H9 (cell line): Measurements from ENCODE around the gene KIF5C. TPM values are rescaled to one million over a fixed set of nuclear protein-coding genes. Genes with fewer than 3 reads are reported as not detected.
A peak's percentile ranks its signal among the peaks of the same experiment; 100 is the strongest.

ENCODE experiments used
- DNase-seq: peaks from one replicate; pipeline ENCODE4 v3.0.0-alpha.2; 2017
- H2AFZ ChIP-seq: one replicate; pipeline ENCODE4 v1.6.1; 2013; ENCODE audit warnings: mild to moderate bottlenecking, low read length, control low read depth, moderate library complexity
- H2AK5ac ChIP-seq: 2 replicates; pipeline ENCODE4 v1.6.1; 2013; ENCODE audit warnings: low read length, control low read depth, mixed read lengths; ENCODE audit not compliant: insufficient read length
- H2BK120ac ChIP-seq: one replicate; pipeline ENCODE4 v1.6.1; 2013; ENCODE audit warnings: low read depth, mild to moderate bottlenecking, low read length, control low read depth, inconsistent platforms; ENCODE audit not compliant: poor library complexity, severe bottlenecking
- H2BK12ac ChIP-seq: 2 replicates; pipeline ENCODE4 v1.6.1; 2013; ENCODE audit warnings: low read length, control low read depth, mixed read lengths, low read depth; ENCODE audit not compliant: insufficient read length
- H2BK15ac ChIP-seq: 2 replicates; pipeline ENCODE4 v1.6.1; 2013; ENCODE audit warnings: low read depth, low read length, control low read depth
- H2BK20ac ChIP-seq: one replicate; pipeline ENCODE4 v1.6.1; 2013; ENCODE audit warnings: low read depth, mild to moderate bottlenecking, low read length, control low read depth, inconsistent platforms; ENCODE audit not compliant: poor library complexity, severe bottlenecking
- H2BK5ac ChIP-seq: 2 replicates; pipeline ENCODE4 v1.6.1; 2013; ENCODE audit warnings: low read length, control low read depth, mixed read lengths; ENCODE audit not compliant: insufficient read length
- H3K14ac ChIP-seq: 2 replicates; pipeline ENCODE4 v1.6.1; 2013; ENCODE audit warnings: low read length, control low read depth; ENCODE audit not compliant: insufficient read depth
- H3K18ac ChIP-seq: 2 replicates; pipeline ENCODE4 v1.6.1; 2013; ENCODE audit warnings: low read depth, mild to moderate bottlenecking, mixed read lengths, low read length, control low read depth; ENCODE audit not compliant: insufficient read length
- H3K23ac ChIP-seq: 2 replicates; pipeline ENCODE4 v1.6.1; 2013; ENCODE audit warnings: low read length, control low read depth, mixed read lengths, low read depth; ENCODE audit not compliant: insufficient read length
- H3K23me2 ChIP-seq: 2 replicates; pipeline ENCODE4 v1.6.1; 2013; ENCODE audit warnings: low read depth, mild to moderate bottlenecking, mixed read lengths, low read length, control low read depth; ENCODE audit not compliant: insufficient read length, poor library complexity, severe bottlenecking
- H3K27ac ChIP-seq: 2 replicates; pipeline ENCODE4 v1.5.1; 2013; ENCODE audit warnings: low read length, control low read depth, mixed read lengths, low read depth; ENCODE audit not compliant: insufficient read length
- H3K27me3 ChIP-seq: 2 replicates; pipeline ENCODE4 v1.6.1; 2013; ENCODE audit warnings: low read length, control low read depth, inconsistent platforms; ENCODE audit not compliant: insufficient read depth
- H3K4ac ChIP-seq: 2 replicates; pipeline ENCODE4 v1.6.1; 2013; ENCODE audit warnings: low read depth, mild to moderate bottlenecking, control low read depth, inconsistent platforms, low read length, moderate library complexity
- H3K4me1 ChIP-seq: 2 replicates; pipeline ENCODE4 v1.6.1; 2013; ENCODE audit warnings: low read length, control low read depth, inconsistent platforms; ENCODE audit not compliant: insufficient read depth
- H3K4me2 ChIP-seq: 2 replicates; pipeline ENCODE4 v1.6.1; 2013; ENCODE audit warnings: low read length, control low read depth, mixed read lengths; ENCODE audit not compliant: insufficient read length, insufficient read depth
- H3K56ac ChIP-seq: 2 replicates; pipeline ENCODE4 v1.6.1; 2013; ENCODE audit warnings: low read depth, mild to moderate bottlenecking, mixed read lengths, low read length, control low read depth; ENCODE audit not compliant: insufficient read length
- H3K79me1 ChIP-seq: 2 replicates; pipeline ENCODE4 v1.6.1; 2013; ENCODE audit warnings: low read depth, mild to moderate bottlenecking, moderate library complexity, low read length, control low read depth, inconsistent platforms; ENCODE audit not compliant: insufficient read depth, poor library complexity, severe bottlenecking
- H3K79me2 ChIP-seq: 2 replicates; pipeline ENCODE4 v1.6.1; 2013; ENCODE audit warnings: low read length, control low read depth, inconsistent platforms; ENCODE audit not compliant: insufficient read depth
- H3K9ac ChIP-seq: 2 replicates; pipeline ENCODE4 v1.6.1; 2013; ENCODE audit warnings: low read length, control low read depth, mixed read lengths; ENCODE audit not compliant: insufficient read length; ENCODE audit errors: extremely low read depth
- H3K9me3 ChIP-seq: one replicate; pipeline ENCODE4 v1.6.1; 2013; ENCODE audit warnings: low read depth, low read length, inconsistent platforms; ENCODE audit not compliant: control insufficient read depth
- H3T11ph ChIP-seq: one replicate; pipeline ENCODE4 v1.6.1; 2013; ENCODE audit warnings: mild to moderate bottlenecking, low read length, control low read depth, inconsistent platforms
- H4K20me1 ChIP-seq: one replicate; pipeline ENCODE4 v1.6.1; 2013; ENCODE audit not compliant: control insufficient read depth, insufficient read length, insufficient read depth
- H4K5ac ChIP-seq: 2 replicates; pipeline ENCODE4 v1.6.1; 2013; ENCODE audit warnings: low read depth, mild to moderate bottlenecking, mixed read lengths, low read length, control low read depth; ENCODE audit not compliant: insufficient read length
- H4K8ac ChIP-seq: replicated peaks from 2 replicates; pipeline ENCODE4 v1.6.1; 2013; ENCODE audit warnings: low read length, control low read depth, mixed read lengths, low read depth; ENCODE audit not compliant: insufficient read length
- H4K91ac ChIP-seq: 2 replicates; pipeline ENCODE4 v1.6.1; 2013; ENCODE audit warnings: low read depth, mild to moderate bottlenecking, moderate library complexity, mixed read lengths, low read length, control low read depth; ENCODE audit not compliant: insufficient read length
- H3K27ac Mint-ChIP-seq, 3 experiments: 2 replicates in 2 of 3; 3 replicates in 1 of 3; pipeline ENCODE4 v1.8.0; 2020 to 2021; ENCODE audit warnings: mixed read lengths in 3 of 3, mild to moderate bottlenecking in 1 of 3, moderate library complexity in 1 of 3
- H3K27me3 Mint-ChIP-seq: 2 replicates; pipeline ENCODE4 v1.8.0; 2021; ENCODE audit warnings: low read depth, mild to moderate bottlenecking, moderate library complexity, mixed read lengths
- H3K36me3 Mint-ChIP-seq, 3 experiments: 2 replicates in 2 of 3; 3 replicates in 1 of 3; pipeline ENCODE4 v1.8.0; 2020 to 2021; ENCODE audit warnings: low read depth in 3 of 3, mixed read lengths in 3 of 3; ENCODE audit not compliant: insufficient read depth in 1 of 3
- H3K4me1 Mint-ChIP-seq, 2 experiments: 2 replicates each; pipeline ENCODE4 v1.8.0; 2020; ENCODE audit warnings: mixed read lengths in 2 of 2
- H3K4me3 Mint-ChIP-seq, 2 experiments: 2 replicates in 1 of 2; 3 replicates in 1 of 2; pipeline ENCODE4 v1.8.0; 2020 to 2021; ENCODE audit warnings: mild to moderate bottlenecking in 2 of 2, mixed read lengths in 2 of 2, moderate library complexity in 1 of 2
- H3K9me3 Mint-ChIP-seq, 2 experiments: 2 replicates in 1 of 2; 3 replicates in 1 of 2; pipeline ENCODE4 v1.8.0; 2020; ENCODE audit warnings: mild to moderate bottlenecking in 2 of 2, mixed read lengths in 2 of 2, moderate library complexity in 1 of 2
- WGBS: extraction: QIAGEN DNeasy Blood & Tissue Kit; methylation state at CpG from one replicate; pipeline ENCODE4 v1.1.7; 2013; ENCODE audit warnings: missing lambda C conversion rate, low lambda C conversion rate, mixed read lengths; ENCODE audit not compliant: insufficient read length; ENCODE audit errors: extremely low coverage; 5-methylcytosine and 5-hydroxymethylcytosine counted together
- total RNA-seq: library from RNA; stranded (reverse); gene quantifications from 2 replicates; pipeline ENCODE4 v1.2.1, GENCODE V29; 2021
- TF ChIP-seq, protein P1 (sequence below): fragments of 200-600 bp; sonication (generic); conservative IDR thresholded peaks from 3 replicates; pipeline ENCODE4 v1.8.0; 2021; ENCODE audit warnings: antibody characterized with exemption, mild to moderate bottlenecking

Gene KIF5C
- total RNA-seq, 1 experiment from 2014 or later = 52.9 TPM

DNA sequence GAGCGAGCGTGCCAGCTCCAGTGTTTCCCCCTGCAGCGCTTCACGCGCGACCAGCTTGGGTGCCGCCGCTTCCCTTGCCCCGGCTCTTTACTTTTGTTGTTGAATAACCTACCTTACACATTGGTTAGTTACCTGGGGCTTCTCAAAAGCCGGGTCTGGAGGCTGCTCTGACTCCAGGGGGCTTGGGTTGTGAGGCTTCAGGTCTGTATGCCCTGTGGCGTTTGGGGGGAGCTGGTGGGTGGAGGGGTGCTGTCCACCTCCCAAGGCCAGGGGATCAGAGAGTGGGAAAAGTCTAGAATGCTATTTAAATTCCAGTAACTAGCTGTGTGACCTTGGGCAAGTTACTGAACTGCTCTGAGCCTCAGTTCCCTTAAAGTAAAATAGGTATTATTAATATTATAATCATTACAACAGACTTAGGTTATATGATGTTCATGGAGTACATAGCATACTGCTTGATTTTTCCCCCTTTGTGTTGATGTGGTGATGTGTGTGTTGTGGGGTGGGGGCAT, 164.2 kb downstream of the KIF5C start:
- peaks cover 9% of the 10 kb centered on the region in 2 experiments for H3K4me1 Mint-ChIP-seq
- WGBS = no CpG with 5 or more reads among the region's 11 CpGs
- Histone ChIP-seq H3K18ac (no peak overlapping the region), H3K9me3 (no peaks in the 10 kb centered on the region), H3K9ac (no peak overlapping the region), H3K56ac (no peak overlapping the region), H4K91ac (no peak overlapping the region), H3K4me2 (peak overlapping the region; percentile 24), H3K27me3 (peaks cover 6% of the 10 kb centered on the region), H4K5ac (no peak overlapping the region), H2BK5ac (no peak overlapping the region), H2AK5ac (no peak overlapping the region), H3T11ph (no peak overlapping the region), H4K8ac (no peak overlapping the region), H3K4ac (no peak overlapping the region), H2BK20ac (no peak overlapping the region), H3K27ac (no peak overlapping the region), H3K14ac (0 out of 2 replicates have a peak overlapping the region, but pooled peaks have one; percentile 21), H4K20me1 (no peaks in the 10 kb centered on the region), H3K23ac (no peak overlapping the region), H2BK120ac (no peak overlapping the region), H3K79me2 (no peaks in the 10 kb centered on the region), H2AFZ (no peak overlapping the region), H2BK15ac (no peak overlapping the region), H3K79me1 (no peaks in the 10 kb centered on the region), H3K23me2 (peaks cover 7% of the 10 kb centered on the region), H3K4me1 (no peaks in the 10 kb centered on the region), H2BK12ac (no peak overlapping the region)
- peaks cover 38% of the 10 kb centered on the region for H3K27me3 Mint-ChIP-seq
- H3K36me3 Mint-ChIP-seq = no peaks in the 10 kb centered on the region
- no peaks in the 10 kb centered on the region for H3K9me3 Mint-ChIP-seq
- TF ChIP-seq, protein P1, sequence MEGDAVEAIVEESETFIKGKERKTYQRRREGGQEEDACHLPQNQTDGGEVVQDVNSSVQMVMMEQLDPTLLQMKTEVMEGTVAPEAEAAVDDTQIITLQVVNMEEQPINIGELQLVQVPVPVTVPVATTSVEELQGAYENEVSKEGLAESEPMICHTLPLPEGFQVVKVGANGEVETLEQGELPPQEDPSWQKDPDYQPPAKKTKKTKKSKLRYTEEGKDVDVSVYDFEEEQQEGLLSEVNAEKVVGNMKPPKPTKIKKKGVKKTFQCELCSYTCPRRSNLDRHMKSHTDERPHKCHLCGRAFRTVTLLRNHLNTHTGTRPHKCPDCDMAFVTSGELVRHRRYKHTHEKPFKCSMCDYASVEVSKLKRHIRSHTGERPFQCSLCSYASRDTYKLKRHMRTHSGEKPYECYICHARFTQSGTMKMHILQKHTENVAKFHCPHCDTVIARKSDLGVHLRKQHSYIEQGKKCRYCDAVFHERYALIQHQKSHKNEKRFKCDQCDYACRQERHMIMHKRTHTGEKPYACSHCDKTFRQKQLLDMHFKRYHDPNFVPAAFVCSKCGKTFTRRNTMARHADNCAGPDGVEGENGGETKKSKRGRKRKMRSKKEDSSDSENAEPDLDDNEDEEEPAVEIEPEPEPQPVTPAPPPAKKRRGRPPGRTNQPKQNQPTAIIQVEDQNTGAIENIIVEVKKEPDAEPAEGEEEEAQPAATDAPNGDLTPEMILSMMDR = no peak
- no peak overlapping the region; a peak in 1 of 7 replicates for H3K27ac Mint-ChIP-seq
- H3K4me3 Mint-ChIP-seq = peak overlapping the region; percentile 71 to 87
- no peak for DNase-seq
